NB4 (cell line): ENCODE data around the gene TYW1.
"Not testable (repeated sequence)": the region's sequence is repeated elsewhere in the genome, so short reads cannot be mapped to it uniquely, and the experiment has no call there.

Experiments
- DNase-seq: peaks from one replicate; pipeline ENCODE4 v3.0.0; 2010; ENCODE audit warnings: low read depth
- H3K4me3 ChIP-seq: one replicate; pipeline ENCODE4 v1.5.1; 2011; ENCODE audit warnings: mild to moderate bottlenecking, low read depth, low read length, moderate library complexity
- MYC ChIP-seq: IDR thresholded peaks from 2 replicates; pipeline ENCODE4 v1.6.1; 2011; ENCODE audit warnings: low read depth, low read length
- POLR2A ChIP-seq: IDR thresholded peaks from 2 replicates; pipeline ENCODE4 v1.6.1; 2011; ENCODE audit warnings: mild to moderate bottlenecking; ENCODE audit not compliant: insufficient read length; ENCODE audit errors: extremely low read depth
- TF ChIP-seq, protein P1 (sequence below): IDR thresholded peaks from 2 replicates; pipeline ENCODE4 v1.6.1; 2011; ENCODE audit warnings: low read depth, low read length
- TF ChIP-seq, protein P2 (sequence below): IDR thresholded peaks from one replicate; pipeline ENCODE4 v1.5.1; 2012; ENCODE audit warnings: low read depth, low read length

The TYW1 gene

DNA sequence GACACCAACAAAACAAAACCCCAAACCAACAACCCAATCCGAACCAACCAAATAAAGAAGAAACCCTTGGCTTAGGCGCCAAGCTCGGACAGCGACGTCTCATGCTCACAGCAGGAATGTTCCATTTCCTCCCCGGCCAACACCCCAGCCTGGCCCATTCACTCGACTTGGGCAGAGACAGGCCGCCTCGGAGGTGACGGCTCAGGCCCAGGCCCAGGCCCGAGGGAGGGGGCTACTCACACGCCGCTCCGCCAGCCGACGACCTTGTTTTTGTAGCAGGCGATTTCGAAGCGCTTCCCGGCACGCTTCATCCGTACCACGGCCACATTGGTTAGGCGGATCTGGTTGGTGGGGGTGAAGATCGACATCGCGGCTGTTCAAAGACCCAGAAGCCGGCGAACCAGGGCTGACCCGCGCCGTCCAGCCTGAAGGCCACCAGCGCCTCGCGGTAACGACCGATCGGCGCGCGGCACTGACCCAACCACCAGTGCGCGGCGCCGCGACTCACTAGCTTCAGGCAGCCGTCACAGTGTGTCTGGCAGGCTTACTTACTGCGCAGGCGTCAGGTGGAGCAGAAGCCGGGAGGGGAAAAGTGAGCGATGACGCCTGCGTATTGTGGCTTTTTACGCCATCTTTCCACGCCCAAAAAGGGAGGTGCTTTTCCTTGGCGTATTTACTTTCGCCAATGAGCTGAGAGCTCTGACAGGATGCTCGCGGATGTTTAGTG, 1.4 kb upstream of the TYW1 start, which contains the start of gene SBDS:
Gene SBDS, minus strand, starts transcription at position 537 of the 727 bp plus-strand sequence. Its CDS starts 169 bp downstream, at position 368.
- H3K4me3 ChIP-seq, result peak within 1 kb of the TSS; percentile 84
- TF ChIP-seq, protein P1, sequence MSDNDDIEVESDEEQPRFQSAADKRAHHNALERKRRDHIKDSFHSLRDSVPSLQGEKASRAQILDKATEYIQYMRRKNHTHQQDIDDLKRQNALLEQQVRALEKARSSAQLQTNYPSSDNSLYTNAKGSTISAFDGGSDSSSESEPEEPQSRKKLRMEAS, result peak; percentile 3; the same call in 1 of the 2 replicates
- TF ChIP-seq MYC (peak; percentile 63; the same call in 1 of the 2 replicates), POLR2A (peak; percentile 83)
- DNase-seq, result peak; percentile 99

DNA sequence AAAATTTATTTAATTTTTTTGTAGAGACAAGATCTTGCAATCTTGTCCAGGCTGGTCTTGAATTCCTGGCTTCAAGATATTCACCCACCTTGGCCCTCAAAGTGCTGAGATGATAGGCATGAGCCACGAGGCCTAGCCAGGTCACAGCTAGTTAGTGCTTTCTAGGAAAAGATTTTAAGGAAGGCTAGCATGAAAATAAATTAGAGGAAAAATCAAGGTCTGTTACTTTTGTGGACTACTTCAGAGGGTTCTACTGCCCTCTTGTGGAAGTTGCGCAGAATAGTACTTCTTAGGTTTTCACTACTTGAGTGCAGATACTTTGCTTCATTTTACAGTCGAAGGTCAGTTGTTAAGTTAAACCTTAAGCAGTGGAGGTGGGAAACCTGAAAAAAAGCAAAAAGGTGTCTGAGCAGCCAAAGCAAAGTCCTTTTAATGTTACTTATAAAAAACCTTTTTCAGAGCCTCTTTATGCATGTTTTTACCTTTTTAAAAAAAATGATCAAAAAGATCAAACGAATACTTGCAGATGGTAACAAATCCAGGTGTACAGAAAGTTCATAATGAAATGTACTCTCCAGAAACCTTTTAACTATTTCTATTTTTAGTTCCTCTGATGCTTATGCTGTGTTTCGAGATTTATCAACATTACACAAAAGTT, 4.1 kb downstream of the TYW1 start:
- TF ChIP-seq, protein P2, sequence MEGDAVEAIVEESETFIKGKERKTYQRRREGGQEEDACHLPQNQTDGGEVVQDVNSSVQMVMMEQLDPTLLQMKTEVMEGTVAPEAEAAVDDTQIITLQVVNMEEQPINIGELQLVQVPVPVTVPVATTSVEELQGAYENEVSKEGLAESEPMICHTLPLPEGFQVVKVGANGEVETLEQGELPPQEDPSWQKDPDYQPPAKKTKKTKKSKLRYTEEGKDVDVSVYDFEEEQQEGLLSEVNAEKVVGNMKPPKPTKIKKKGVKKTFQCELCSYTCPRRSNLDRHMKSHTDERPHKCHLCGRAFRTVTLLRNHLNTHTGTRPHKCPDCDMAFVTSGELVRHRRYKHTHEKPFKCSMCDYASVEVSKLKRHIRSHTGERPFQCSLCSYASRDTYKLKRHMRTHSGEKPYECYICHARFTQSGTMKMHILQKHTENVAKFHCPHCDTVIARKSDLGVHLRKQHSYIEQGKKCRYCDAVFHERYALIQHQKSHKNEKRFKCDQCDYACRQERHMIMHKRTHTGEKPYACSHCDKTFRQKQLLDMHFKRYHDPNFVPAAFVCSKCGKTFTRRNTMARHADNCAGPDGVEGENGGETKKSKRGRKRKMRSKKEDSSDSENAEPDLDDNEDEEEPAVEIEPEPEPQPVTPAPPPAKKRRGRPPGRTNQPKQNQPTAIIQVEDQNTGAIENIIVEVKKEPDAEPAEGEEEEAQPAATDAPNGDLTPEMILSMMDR, result peak; percentile 12
- not testable (repeated sequence) for DNase-seq, H3K4me3 ChIP-seq

DNA sequence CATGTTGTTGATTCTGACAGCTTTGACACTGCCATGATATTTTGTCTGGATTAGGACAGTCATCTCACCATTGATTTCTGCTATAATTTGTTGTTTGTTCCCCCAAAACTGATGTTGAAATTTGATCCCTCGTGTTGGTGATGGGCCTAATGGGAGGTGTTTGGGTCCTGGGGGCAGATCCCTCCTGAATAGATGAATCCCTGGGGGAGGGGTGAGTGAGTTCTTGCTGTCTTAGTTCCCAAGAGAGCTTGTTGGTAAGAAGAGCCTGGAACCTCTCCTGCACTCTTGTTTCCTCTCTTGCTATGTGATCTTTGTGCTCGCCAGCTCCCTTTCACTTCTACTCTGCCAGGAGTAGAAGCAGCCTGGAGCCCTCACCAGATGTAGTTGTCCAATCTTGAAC, 7.5 kb downstream of the TYW1 start:
- not testable (repeated sequence) for H3K4me3 ChIP-seq, DNase-seq

DNA sequence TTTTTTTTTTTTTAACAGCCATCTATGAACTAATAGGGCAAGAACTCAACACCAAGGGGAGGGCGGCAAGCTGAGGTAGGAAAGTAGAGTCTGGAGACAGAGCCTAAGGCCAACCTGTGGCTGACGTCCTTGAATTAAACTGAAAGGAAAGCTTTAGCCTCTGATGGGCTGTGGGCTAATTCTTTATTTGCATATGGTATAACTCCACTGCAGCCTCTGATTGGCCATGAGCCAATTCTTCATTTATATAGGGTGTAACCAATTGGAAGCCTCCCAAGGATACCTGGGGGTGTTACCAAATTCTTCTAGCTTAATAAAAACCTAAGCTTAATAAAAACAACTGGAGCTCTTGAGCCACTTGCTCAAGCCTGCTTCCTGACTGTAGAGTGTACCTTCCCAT, 10.3 kb downstream of the TYW1 start:
- DNase-seq, result no peak
- no peak for TF ChIP-seq POLR2A
- H3K4me3 ChIP-seq, result no peak overlapping the region

DNA sequence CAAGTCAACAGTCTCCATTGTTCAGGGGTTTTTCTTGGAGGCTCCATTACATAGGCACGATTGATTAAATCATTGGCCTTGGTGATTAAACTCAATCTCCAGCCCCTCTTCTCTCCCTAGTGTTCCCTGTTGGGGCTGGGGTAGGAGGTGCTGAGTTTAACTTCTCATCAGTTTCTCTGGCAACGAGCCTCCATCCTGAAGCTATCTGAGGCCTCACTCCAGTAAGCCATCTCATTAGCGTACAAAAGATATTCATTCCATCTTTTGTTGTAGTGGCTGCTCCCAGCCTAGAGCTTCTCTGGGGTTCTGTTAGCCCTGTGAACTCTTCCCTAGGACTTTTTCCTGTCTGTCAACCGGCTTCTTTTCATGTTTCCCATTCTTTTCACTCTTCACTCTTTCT, 11.6 kb downstream of the TYW1 start:
- no peak for DNase-seq
- TF ChIP-seq, protein P2, result no peak
- TF ChIP-seq MYC (no peak), POLR2A (no peak)
- TF ChIP-seq, protein P1, result no peak
- H3K4me3 ChIP-seq, result no peak overlapping the region

DNA sequence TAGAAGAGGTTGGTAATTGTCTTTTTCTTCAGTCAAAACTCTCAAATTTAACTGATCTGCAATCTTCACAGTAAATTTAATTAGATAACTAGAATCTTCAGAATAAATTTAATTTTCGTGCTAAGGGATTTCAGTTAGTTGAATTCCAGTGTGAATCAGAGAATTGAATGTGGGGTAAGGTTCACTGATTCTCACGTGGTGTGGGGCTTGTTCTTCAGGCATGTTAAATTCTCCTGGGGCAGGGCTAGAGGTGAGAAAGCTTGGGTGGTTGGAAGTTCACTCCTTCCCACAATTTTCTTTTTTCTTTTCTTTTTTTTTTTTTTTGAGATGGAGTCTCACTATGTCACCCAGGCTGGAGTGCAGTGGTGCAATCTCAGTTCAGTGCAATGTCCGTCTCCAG, 13.0 kb downstream of the TYW1 start:
- DNase-seq, H3K4me3 ChIP-seq: not testable (repeated sequence)

DNA sequence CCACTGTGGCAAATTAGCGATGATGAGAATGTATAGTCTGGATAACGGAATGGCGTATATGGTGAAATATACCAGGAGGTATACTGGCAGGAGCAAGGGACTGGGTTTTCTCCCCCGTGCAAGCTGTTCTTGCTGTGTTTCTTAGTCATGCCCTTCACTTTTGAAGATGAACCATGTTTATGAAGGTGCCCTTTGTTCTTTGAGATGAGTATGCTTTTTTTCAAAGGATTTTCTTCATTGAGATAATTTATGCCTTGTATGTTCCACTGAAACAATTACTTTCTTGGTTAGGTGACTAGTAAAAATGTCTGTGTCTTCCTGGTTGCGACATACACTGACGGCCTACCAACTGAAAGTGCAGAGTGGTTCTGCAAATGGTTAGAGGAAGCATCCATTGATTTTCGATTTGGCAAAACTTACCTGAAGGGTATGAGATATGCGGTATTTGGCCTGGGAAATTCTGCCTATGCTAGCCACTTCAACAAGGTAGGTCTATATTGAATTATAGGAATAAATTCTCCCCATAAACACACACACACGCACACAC, 17.5 kb downstream of the TYW1 start:
- DNase-seq, result peak; percentile 77
- not testable (repeated sequence) for H3K4me3 ChIP-seq

DNA sequence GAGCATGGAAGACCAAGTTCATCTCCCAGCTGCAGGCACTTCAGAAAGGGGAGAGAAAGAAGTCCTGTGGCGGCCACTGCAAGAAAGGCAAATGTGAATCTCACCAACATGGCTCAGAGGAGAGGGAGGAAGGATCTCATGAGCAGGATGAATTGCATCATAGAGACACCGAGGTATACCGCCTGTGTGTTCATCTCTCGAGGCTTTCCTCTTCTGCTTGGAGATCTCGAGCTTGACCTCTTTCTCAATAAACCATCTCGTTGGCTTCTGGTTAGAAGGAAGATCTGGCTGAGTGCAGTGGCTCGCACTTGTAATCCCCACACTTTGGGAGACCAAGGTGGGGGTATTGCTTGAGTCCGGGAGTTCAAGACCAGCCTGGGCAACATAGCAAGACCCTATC, 21.3 kb downstream of the TYW1 start:
- DNase-seq, result peak; percentile 79
- not testable (repeated sequence) for H3K4me3 ChIP-seq

DNA sequence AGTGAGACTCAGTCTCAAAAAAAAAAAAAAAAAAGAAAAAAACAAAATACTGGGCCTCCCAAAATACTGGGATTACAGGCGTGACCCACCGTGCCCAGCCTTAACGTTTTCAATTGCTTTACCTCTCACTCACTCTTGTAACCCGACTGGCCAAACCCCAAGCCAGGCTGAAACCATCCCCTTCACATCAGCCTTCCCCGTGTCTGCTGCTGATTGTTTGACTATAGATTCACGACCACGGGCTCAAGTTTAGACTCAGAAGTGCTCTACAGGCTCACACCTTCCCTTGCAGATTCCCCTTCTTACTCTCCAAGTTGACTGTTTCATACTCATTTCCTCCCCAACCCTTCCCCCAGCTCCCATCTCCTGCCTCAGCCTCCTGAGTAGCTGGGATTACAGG, 22.3 kb downstream of the TYW1 start:
- DNase-seq, result no peak
- TF ChIP-seq, protein P2, result no peak
- no peak for TF ChIP-seq MYC
- no peak for TF ChIP-seq POLR2A
- TF ChIP-seq, protein P1, result no peak
- no peak overlapping the region for H3K4me3 ChIP-seq
